ENCODE results near the gene PPM1B.

PPM1B gene

DNA sequence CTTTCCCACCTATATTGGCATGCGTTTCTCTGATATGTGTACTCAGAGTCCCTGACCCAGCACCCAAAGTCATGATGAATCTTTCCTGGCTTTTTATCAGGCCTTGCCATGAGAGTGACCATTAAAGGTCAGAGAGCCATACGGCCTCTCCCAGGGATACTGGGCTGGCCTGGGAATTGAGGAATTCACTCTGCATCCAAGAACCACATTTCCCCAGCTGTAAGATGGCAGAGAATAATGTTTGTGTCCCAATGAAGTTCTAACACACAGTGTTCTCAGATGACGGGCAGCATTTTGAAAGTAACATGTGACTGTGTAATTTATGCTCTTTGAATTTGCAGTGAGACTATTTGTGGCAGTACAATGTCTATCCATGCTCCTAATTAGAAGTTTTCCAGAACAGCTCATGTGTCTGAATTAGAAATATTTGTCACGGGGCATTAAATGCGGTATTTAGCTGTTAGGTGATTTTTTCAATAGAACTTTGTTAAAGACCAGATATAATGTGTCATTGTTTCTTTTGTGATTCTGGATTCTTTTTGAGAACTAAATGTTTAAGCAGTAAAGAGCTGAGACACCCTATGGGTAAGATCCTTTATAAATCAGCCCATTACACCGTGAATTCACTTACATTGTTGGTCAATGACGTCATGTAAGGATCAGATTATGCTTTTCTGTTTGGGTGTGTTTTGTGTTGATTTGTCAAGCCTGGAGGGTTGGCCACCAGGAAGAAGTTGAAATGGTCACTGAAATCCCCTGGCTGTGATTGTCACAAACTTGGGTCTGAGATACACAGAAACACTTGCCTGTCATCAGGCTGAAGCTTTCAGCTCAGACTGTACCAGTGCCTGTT is 99.3 kb downstream of the PPM1B start:
- FAIRE-seq (no peak), DNase-seq (ENCODE audit: insufficient read length, low spot score) (no peak)
- TF ChIP-seq CTCF (IDR thresholded peaks at IDR 0.05; ENCODE audit: insufficient read depth, missing control alignments): no peak

- FAIRE-seq (no peak), DNase-seq (ENCODE audit: insufficient read length, low spot score) (no peak)
- TF ChIP-seq CTCF (IDR thresholded peaks at IDR 0.05; ENCODE audit: insufficient read depth, missing control alignments): no peak
These were observed 101.2 kb downstream of the PPM1B start for GRCh38 chr2:44269831-44270230.

- FAIRE-seq (no peak), DNase-seq (ENCODE audit: insufficient read length, low spot score) (no peak)
- TF ChIP-seq CTCF (IDR thresholded peaks at IDR 0.05; ENCODE audit: insufficient read depth, missing control alignments): no peak
These were observed 102.6 kb downstream of the PPM1B start for GRCh38 chr2:44271296-44271695.

DNA sequence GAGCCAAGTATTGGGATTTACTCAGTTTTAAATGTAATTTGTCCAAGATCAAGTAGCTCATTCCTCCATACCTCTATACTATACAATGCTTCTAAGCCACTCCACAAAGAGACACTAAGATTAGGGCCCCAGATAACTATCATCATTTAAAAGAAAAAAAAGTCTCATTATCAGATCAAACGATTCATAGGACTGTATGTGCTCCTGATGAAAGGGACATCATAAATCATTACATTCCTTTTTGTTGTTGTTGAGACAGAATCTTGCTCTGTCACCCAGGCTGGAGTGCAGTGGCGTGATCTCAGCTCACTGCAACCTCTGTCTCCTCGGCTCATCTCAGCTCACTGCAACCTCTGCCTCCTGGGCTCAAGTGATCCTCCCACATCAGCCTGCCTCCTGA is 104.4 kb downstream of the PPM1B start:
- no peak for TF ChIP-seq CTCF (IDR thresholded peaks at IDR 0.05; ENCODE audit: insufficient read depth, missing control alignments)
- no peak for DNase-seq (ENCODE audit: insufficient read length, low spot score)
- no peak for FAIRE-seq

DNA sequence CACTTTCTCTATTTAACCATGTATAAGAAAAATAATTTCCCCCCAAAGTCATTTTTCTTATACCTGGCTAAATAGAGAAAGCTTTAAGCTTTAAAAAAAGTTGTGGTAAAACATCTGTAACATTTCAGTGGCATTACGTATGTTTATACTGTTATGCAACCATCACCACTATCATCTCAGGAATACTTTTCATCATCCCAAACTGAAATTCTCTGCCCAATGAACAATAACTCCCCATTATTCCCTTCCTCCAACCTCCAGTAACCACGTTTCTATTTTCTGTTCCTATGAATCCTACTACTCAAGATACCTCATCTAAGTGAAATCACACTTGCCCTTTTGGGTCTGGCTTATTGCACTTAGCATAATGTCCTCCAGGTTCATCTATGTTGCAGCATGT is 104.9 kb downstream of the PPM1B start:
- TF ChIP-seq CTCF (IDR thresholded peaks at IDR 0.05; ENCODE audit: insufficient read depth, missing control alignments): no peak
- DNase-seq (ENCODE audit: insufficient read length, low spot score): no peak
- no peak for FAIRE-seq

- no peak for FAIRE-seq
- no peak for TF ChIP-seq CTCF (IDR thresholded peaks at IDR 0.05; ENCODE audit: insufficient read depth, missing control alignments)
- no peak for DNase-seq (ENCODE audit: insufficient read length, low spot score)
These were observed 107.2 kb downstream of the PPM1B start for GRCh38 chr2:44275927-44276303.

DNA sequence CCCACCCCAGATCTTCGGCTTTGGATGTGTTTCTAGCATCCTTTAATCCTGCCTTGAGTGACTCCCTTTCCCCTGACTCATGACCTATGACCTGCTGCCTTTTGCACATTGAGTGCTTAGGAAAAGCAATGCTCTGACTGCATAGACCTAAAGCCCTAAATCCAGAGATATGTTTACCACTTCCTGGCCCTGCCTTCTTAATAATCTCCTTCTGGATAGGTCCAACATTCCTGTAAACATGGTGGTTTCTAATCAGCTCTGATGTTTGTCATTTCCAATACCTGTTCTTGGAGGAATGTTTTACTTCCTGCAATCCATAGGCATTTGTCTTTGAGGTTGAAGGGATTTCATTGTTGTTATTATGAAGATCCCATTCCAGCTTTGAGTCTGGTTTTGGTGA is 108.9 kb downstream of the PPM1B start:
- DNase-seq (ENCODE audit: insufficient read length, low spot score) (no peak), FAIRE-seq (no peak)
- TF ChIP-seq CTCF (IDR thresholded peaks at IDR 0.05; ENCODE audit: insufficient read depth, missing control alignments): no peak
